ENCODE measurements around the gene HSPB9. TPM values are rescaled to one million over a fixed set of nuclear protein-coding genes. Genes with fewer than 3 reads are reported as not detected.

HSPB9 gene
- total RNA-seq, 1 experiment from 2014 or later: 0.54 TPM

DNA sequence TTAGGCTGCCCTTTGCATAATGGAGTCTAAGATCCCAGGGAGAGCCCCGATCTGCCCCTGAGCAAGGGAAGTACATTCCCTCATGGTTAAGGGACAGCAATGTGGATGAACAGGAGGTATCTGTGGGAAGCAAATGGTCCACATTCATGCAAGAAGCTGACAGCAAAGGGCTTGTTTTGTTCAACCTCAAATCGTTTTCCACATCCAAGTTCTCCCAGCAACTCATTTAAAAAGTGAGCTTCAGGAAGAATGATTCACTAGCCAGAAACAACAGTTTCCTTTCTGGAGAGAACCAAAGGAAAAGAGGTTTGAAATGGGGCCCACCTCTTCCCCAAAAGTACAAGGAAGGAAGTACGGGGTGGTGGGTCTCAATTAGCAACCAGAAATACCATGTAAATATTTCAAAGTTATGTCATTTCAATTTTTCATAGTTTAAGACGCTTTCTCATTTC is 9.4 kb downstream of the HSPB9 start:
- BruUV-seq (replicated peaks): no TSS peak
- no peak for TF ChIP-seq CTCF (IDR thresholded peaks at IDR 0.05; ENCODE audit: unreplicated experiment)
- H3K4me1 Mint-ChIP-seq (ENCODE audit: low read depth, unreplicated experiment): peaks cover 54% of the 10 kb centered on the region
- no peaks in the 10 kb centered on the region for H3K27me3 Mint-ChIP-seq (ENCODE audit: unreplicated experiment)
- DNase-seq: no peak
- H3K27ac Mint-ChIP-seq (ENCODE audit: unreplicated experiment): no peak overlapping the region
- intact Hi-C loops (cut with micrococcal nuclease; ENCODE audit: unreplicated experiment): loop anchor here (10.0 kb wide), 1 partner anchor 143 kb away; the partner anchor contains the start of gene STAT5B
- H3K36me3 Mint-ChIP-seq (ENCODE audit: insufficient read depth, unreplicated experiment): peaks cover 62% of the 10 kb centered on the region
- CTCF ChIA-PET: interaction anchor here (0.7 to 1.1 kb wide), 2 partner anchors 10 to 62 kb away, joined by 3 read pairs; partner anchors contain the start of genes GHDC, HSPB9 and KAT2A
- no peaks in the 10 kb centered on the region for H3K9me3 Mint-ChIP-seq (ENCODE audit: low read depth, unreplicated experiment)
- H3K4me3 Mint-ChIP-seq (ENCODE audit: low read depth, unreplicated experiment): no peak overlapping the region

DNA sequence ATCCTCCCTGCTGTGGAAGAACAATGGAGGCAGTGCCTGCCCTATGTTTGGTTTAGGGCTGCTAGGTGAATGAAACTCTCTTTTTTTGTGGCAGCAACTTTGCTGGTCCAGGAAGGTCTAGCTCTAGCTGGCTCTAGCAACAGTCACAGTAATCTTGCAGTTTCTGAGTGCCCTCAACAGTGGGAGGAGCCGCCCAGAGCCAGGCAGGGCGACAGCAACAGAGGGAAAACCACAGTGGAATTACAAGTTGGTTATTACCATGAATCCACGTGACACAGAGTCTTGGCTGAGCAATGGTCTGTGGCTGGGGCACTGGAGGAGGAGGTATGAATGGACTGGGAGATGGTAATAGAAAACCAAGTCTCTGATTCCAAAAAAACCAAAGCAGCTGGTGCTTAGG is 10.3 kb downstream of the HSPB9 start:
- Mint-ChIP-seq H3K27me3 (ENCODE audit: unreplicated experiment) (no peaks in the 10 kb centered on the region), H3K4me3 (ENCODE audit: low read depth, unreplicated experiment) (peak overlapping the region; percentile 29), H3K36me3 (ENCODE audit: insufficient read depth, unreplicated experiment) (peaks cover 60% of the 10 kb centered on the region), H3K4me1 (ENCODE audit: low read depth, unreplicated experiment) (peaks cover 57% of the 10 kb centered on the region), H3K9me3 (ENCODE audit: low read depth, unreplicated experiment) (no peaks in the 10 kb centered on the region), H3K27ac (ENCODE audit: unreplicated experiment) (peak overlapping the region; percentile 43)
- TF ChIP-seq CTCF (IDR thresholded peaks at IDR 0.05; ENCODE audit: unreplicated experiment): no peak
- intact Hi-C loops (cut with micrococcal nuclease; ENCODE audit: unreplicated experiment): loop anchor here (10.0 kb wide), 1 partner anchor 142 kb away; the partner anchor contains the start of gene STAT5B
- peak; percentile 72 for DNase-seq
- no TSS peak for BruUV-seq (replicated peaks)
- CTCF ChIA-PET: interaction anchor here (0.6 to 1.1 kb wide), 3 partner anchors 11 to 332 kb away, joined by 3 to 6 read pairs (median 3); partner anchors contain the start of genes GHDC, HSPB9 and KAT2A

DNA sequence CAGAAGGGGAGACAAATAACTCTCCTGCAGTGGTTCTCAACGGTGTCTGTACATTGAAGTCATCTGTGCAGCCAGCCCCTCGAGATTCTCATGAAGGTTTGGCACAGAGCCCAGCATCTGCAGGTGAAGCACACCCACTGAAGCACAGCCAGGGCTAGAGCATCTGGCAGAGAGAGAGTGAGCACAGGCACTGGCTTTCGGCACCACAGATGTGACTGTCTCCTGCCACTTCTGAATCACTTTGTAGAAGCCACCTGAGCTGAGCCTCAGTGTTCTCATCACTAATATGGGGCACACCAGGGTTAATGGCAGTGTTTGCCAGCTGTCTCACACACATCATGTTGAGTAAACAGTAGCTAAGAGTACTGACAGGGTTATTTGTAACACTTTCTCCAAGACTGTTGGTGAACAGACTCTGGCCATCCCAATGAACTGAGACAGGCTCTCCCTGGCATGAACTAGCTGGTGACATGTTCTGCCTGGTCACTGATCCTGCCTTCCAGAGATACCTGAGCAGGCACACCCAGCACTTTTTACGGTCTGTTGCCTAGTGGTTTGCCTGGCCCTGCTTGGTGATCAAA is 10.9 kb downstream of the HSPB9 start:
- no TSS peak for BruUV-seq (replicated peaks)
- no peak for DNase-seq
- H3K27ac Mint-ChIP-seq (ENCODE audit: unreplicated experiment): peak overlapping the region; percentile 43
- intact Hi-C loops (cut with micrococcal nuclease; ENCODE audit: unreplicated experiment): loop anchor here (10.0 kb wide), 1 partner anchor 141 kb away; the partner anchor contains the start of gene STAT5B
- H3K4me3 Mint-ChIP-seq (ENCODE audit: low read depth, unreplicated experiment): peak overlapping the region; percentile 29
- peaks cover 53% of the 10 kb centered on the region for H3K4me1 Mint-ChIP-seq (ENCODE audit: low read depth, unreplicated experiment)
- no peaks in the 10 kb centered on the region for H3K9me3 Mint-ChIP-seq (ENCODE audit: low read depth, unreplicated experiment)
- TF ChIP-seq CTCF (IDR thresholded peaks at IDR 0.05; ENCODE audit: unreplicated experiment): no peak
- peaks cover 59% of the 10 kb centered on the region for H3K36me3 Mint-ChIP-seq (ENCODE audit: insufficient read depth, unreplicated experiment)
- H3K27me3 Mint-ChIP-seq (ENCODE audit: unreplicated experiment): no peaks in the 10 kb centered on the region
- CTCF ChIA-PET: interaction anchor here (0.6 to 0.8 kb wide), 3 partner anchors 9 to 333 kb away, joined by 3 to 6 read pairs (median 4); no protein-coding TSS in a partner anchor

DNA sequence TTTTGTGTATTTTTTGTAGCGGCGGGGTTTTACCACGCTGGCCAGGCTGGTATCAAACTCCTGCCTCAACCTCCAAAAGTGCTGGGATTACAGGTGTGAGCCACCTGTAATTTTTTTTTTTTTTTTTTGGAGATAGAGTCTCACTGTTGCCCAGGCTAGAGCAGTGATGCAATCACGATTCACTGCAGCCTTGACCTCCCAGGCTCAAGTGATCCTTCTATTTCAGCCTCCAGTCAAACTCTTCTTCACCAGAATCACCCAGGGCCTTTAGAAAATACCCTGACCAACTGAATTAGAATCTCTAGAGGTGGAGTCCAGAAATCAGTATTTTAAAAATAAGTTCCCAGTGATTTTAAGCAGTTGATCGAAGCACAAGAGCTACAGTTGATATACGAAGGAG is 12.5 kb downstream of the HSPB9 start:
- no peak for TF ChIP-seq CTCF (IDR thresholded peaks at IDR 0.05; ENCODE audit: unreplicated experiment)
- intact Hi-C loops (cut with micrococcal nuclease; ENCODE audit: unreplicated experiment): loop anchor here (10.0 kb wide), 1 partner anchor 140 kb away; the partner anchor contains the start of gene STAT5B
- H3K9me3 Mint-ChIP-seq (ENCODE audit: low read depth, unreplicated experiment): no peaks in the 10 kb centered on the region
- peaks cover 55% of the 10 kb centered on the region for H3K36me3 Mint-ChIP-seq (ENCODE audit: insufficient read depth, unreplicated experiment)
- no peak for DNase-seq
- peaks cover 50% of the 10 kb centered on the region for H3K4me1 Mint-ChIP-seq (ENCODE audit: low read depth, unreplicated experiment)
- no peaks in the 10 kb centered on the region for H3K27me3 Mint-ChIP-seq (ENCODE audit: unreplicated experiment)
- no peak overlapping the region for H3K4me3 Mint-ChIP-seq (ENCODE audit: low read depth, unreplicated experiment)
- BruUV-seq (replicated peaks): no TSS peak
- CTCF ChIA-PET: interaction anchor here (0.6 to 1.3 kb wide), 7 partner anchors 14 to 228 kb away, joined by 3 to 11 read pairs (median 3); partner anchors contain the start of gene KAT2A
- peak overlapping the region; percentile 67 for H3K27ac Mint-ChIP-seq (ENCODE audit: unreplicated experiment)

All from Calu3 (cell line).